Measurements from ENCODE around the gene RASGRP2.

DNA sequence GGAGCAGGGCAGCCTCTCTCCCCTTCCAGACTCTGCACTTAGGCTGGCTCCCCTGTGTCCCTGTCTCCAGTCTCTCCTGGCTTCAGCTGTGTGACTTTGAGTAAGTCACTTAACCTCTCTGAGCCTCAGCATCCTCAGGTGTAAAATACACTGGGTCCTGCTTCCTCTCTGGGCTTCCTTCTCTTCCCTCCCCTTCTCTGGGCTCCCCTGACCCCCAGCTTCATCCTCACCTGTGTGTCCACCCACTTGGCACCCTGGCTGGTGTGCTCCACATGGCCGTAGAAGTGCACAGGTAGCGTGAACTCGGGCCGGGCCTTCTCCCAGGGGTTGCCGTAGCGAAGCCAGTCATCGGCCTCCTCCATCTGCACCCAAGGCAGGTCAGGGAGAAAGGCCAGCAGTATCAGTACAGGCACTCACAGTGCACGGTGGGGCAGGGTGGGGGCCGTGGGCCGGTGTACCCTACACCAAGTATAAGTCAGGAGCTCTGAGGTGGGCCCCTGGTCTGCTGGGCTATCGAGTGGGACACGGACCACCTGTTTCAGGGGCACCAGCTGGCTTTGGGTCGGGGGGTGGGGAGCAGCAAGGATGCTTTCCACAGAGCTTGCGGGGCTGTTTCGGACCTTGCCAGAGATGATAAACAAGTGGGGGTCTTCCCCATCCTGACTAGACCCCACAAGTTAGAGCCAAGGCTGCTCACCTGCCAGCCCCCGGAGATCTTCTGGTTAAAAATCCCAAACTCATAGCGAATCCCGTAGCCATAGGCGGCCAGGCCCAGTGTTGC is 13.8 kb upstream of the RASGRP2 start:
- TF ChIP-seq, protein P1, sequence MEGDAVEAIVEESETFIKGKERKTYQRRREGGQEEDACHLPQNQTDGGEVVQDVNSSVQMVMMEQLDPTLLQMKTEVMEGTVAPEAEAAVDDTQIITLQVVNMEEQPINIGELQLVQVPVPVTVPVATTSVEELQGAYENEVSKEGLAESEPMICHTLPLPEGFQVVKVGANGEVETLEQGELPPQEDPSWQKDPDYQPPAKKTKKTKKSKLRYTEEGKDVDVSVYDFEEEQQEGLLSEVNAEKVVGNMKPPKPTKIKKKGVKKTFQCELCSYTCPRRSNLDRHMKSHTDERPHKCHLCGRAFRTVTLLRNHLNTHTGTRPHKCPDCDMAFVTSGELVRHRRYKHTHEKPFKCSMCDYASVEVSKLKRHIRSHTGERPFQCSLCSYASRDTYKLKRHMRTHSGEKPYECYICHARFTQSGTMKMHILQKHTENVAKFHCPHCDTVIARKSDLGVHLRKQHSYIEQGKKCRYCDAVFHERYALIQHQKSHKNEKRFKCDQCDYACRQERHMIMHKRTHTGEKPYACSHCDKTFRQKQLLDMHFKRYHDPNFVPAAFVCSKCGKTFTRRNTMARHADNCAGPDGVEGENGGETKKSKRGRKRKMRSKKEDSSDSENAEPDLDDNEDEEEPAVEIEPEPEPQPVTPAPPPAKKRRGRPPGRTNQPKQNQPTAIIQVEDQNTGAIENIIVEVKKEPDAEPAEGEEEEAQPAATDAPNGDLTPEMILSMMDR (IDR thresholded peaks at IDR 0.05; ENCODE audit: extremely low read depth in 1 of 2, insufficient read depth in 1 of 2, low read depth in 1 of 2, low read length in 2 of 2), result no peak
- TF ChIP-seq POLR2A (IDR thresholded peaks at IDR 0.05; ENCODE audit: low read depth, low read length) (no peak), EZH2 (IDR thresholded peaks at IDR 0.05; ENCODE audit: borderline replicate concordance, low read depth, low read length, severe bottlenecking) (no peak), FOS (IDR thresholded peaks at IDR 0.05; ENCODE audit: borderline replicate concordance, insufficient read depth, low read length) (no peak)
- TF ChIP-seq, protein P2, sequence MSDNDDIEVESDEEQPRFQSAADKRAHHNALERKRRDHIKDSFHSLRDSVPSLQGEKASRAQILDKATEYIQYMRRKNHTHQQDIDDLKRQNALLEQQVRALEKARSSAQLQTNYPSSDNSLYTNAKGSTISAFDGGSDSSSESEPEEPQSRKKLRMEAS (IDR thresholded peaks at IDR 0.05; ENCODE audit: insufficient read depth, insufficient read length), result no peak
